IPS-NIHi7 (cell line): Measurements from ENCODE around the gene SMTN.
A peak's percentile ranks its signal among the peaks of the same experiment; 100 is the strongest.

Experiments used
- DNase-seq: peaks from one replicate; pipeline ENCODE4 v3.0.0; 2012; ENCODE audit warnings: mixed read lengths; ENCODE audit errors: extremely low spot score

The SMTN gene

DNA sequence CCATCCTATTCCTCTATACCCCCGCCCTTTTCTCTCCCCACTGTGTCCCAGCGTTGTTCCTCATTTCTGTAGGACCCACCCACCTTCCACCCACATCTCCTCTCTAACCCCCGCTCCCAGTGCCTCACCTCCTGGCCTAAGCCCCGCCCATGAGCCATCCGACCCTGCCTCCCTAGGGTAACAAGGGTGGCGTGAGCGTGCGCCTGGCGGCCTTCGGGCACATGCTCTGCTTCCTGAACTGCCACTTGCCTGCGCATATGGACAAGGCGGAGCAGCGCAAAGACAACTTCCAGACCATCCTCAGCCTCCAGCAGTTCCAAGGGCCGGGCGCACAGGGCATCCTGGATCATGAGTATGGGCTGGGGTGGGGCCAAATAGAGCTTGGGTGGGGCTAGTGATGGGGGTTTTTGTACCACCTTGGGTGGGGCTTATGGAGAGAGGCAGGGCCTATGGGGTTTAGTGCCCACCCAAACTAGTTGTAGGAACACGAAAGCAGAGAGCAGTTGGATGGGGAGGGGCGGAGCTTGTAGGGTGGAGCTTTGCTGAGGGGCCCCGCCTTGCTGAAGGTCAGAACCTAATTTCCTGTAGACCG is 46.2 kb downstream of the SMTN start:
- DNase-seq, result peak; percentile 65

GRCh38 chr22:31128156-31128555 is 47.0 kb downstream of the SMTN start:
- no peak for DNase-seq

DNA sequence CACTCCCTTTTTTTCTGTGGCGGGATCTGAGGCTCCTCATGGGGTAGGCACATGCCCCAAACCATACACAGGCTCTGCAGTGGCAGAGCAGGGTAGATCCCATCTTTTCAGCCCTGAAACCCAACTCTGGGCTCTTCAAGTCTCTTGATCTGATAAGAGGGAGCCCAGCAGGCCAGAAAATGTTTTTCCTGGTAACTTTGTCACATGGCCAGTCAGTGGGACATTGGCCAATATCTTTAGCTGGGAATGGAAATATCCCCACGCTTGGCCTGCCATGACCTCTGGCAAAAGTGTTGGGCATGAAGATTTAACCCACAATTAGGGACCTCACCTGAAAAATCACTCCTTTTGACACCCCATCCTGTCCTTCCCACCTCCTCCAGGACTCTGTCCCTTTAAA is 49.8 kb downstream of the SMTN start:
- no peak for DNase-seq

DNA sequence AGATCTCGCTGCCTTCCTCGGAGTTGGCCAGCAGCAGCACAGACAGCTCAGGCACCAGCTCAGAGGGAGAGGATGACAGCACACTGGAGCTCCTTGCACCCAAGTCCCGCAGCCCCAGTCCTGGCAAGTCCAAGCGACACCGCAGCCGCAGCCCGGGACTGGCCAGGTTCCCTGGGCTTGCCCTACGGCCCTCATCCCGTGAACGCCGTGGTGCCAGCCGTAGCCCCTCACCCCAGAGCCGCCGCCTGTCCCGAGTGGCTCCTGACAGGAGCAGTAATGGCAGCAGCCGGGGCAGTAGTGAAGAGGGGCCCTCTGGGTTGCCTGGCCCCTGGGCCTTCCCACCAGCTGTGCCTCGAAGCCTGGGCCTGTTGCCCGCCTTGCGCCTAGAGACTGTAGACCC is 52.8 kb downstream of the SMTN start:
- DNase-seq, result no peak

- DNase-seq, result no peak
Observed at GRCh38 chr22:31134688-31135087, 53.6 kb downstream of the SMTN start.

DNA sequence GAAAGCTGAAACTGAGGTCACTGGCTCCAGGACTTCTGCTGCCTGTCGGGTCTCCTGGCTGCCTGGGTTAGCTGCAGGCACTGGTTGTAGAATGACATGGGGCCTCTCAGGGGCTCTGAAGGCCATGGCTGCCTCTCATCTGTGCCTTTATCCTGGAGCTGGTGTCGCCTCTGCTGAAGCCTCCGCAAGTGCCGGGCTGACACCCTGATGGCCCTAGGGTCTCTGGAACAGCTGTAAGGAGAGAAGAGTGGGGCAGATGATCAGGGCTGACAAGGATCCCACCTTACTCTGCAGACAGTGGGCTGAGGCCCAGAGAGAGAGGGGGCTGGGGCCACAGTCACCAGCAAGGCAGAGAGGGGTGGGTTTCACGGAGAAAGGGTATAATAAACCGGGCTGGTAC is 54.6 kb downstream of the SMTN start:
- no peak for DNase-seq

GRCh38 chr22:31136155-31136554 is 55.0 kb downstream of the SMTN start:
- no peak for DNase-seq

DNA sequence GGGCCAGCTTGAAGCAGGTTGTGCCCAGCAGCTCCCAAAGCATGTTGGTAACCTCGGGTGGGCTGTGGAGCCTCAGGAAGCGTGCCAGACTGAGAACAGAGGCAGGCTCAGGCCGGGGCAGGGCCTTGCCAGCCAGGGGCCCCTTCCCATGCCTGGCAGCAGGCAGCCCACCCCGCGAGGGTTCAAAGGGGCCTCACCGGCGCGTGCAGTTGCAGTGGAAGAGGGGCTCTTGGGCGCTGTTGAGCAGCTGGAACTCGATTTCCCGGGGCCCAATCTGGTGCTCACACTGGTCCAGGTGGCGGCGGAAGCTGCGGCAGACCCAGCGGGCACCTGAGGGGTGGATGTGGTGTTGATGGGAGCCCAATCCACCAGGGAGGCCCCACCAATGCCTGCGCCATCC is 55.6 kb downstream of the SMTN start:
- DNase-seq, result no peak

GRCh38 chr22:31137721-31138120 is 56.6 kb downstream of the SMTN start:
- DNase-seq, result no peak

- no peak for DNase-seq
Observed at GRCh38 chr22:31138126-31138525, 57.0 kb downstream of the SMTN start.

DNA sequence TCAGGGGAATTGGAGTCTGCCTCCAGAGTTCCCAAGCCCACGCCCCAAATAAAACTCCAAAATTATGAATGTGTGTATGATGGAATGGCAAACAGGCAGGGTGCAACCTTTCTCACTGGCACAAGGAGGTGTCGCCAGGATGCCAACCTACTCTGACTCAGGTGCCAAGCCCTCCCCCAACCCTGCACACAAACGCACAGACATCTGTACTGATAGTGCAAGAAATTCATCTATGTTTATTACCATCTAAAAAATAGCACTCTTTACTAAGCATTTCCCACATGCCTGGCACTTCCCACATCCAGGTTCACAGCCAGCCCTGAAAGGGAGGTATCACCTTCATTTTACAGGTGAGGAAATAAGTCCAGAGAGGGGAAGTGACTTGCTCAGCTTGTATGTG is 57.9 kb downstream of the SMTN start:
- no peak for DNase-seq

- peak; percentile 100 for DNase-seq
Observed at GRCh38 chr22:31139866-31140716, 59.0 kb downstream of the SMTN start, which contains the start of gene PLA2G3. Gene PLA2G3, minus strand, starts transcription at chr22:31140508. Its CDS starts 154 bp downstream, at chr22:31140354.

DNA sequence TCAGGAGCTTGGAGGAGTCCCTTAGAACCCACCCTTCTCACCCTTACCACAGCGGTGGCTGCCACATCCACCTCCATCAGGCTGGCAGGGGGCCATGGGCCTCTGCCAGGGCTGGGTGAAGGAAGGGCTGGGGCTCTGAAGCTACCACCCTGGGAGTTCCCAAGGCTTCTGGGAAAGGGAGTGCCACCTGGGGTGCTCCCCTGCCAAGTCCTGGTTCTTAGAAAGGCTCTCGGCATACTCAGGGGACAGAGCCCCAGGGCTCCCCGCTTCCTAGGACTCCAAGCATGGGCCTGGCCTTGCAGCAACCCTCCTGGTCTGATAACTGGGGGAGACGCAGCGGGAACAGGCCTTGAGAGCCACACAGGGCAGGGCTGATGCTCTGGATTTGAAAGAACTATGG is 59.6 kb downstream of the SMTN start:
- no peak for DNase-seq

DNA sequence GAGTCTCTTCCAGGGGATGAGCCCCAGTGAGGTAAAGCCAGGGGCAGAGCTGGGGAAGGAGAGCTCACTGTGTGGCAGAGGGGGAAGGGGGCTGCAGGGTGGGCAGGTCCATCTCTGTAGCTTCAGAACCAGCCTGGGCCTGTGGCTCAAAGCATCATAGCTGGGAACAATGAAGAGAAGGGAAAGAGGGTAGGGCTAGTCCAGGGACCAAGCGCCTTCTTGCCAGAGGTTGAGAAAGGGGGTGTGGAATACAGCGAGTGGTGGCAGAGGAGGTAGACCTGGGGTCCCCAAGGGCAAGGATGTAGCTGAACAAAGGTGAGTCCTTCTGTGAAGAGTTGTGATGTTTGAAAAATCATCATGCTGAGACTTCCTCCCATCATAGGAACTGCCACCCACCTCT is 60.4 kb downstream of the SMTN start:
- no peak for DNase-seq

GRCh38 chr22:31142285-31142684 is 61.2 kb downstream of the SMTN start:
- no peak for DNase-seq

DNA sequence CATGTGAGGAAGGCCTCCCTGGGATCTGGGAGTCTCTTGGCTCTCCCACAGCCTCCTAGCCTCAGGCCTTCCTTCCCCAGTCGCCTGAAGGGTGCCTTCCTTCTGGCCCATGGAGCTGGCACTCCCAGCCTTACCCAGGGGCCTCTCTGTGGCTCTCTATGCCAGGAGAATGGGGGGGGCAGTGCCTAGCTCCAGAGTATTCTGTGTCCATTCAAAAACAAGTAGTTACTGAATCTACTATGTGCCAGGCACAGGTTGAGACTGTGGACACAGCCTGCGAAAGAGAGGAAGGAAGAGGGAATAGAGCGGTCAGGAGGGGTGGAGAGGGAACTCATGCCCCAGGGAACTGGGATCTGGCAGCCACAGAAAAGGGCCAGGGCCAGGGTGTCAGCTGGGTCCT is 61.9 kb downstream of the SMTN start:
- DNase-seq, result no peak

GRCh38 chr22:31143537-31143936 is 62.4 kb downstream of the SMTN start:
- no peak for DNase-seq

GRCh38 chr22:31144223-31144622 is 63.1 kb downstream of the SMTN start:
- no peak for DNase-seq

DNA sequence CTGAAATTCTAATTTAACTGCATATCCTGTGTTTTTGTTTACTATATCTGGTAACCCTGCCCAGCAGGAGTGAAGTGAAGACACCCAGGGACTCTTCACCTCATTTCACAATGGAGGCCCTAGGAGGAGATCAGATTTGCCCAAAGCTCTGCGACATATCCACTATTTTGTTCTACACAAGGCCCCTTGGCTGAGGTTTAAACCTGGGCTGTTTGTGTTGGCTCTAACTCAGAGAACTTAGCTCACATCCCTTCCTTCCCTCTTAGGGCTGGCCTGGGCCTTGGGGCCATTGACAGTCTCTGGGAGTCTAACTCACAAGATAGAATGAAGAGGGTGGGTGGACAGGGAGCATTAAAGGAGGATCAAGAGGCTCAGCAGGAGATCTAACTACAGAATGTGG is 67.4 kb downstream of the SMTN start:
- no peak for DNase-seq

- DNase-seq, result peak; percentile 96
Observed at GRCh38 chr22:31148953-31149627, 68.0 kb downstream of the SMTN start.

DNA sequence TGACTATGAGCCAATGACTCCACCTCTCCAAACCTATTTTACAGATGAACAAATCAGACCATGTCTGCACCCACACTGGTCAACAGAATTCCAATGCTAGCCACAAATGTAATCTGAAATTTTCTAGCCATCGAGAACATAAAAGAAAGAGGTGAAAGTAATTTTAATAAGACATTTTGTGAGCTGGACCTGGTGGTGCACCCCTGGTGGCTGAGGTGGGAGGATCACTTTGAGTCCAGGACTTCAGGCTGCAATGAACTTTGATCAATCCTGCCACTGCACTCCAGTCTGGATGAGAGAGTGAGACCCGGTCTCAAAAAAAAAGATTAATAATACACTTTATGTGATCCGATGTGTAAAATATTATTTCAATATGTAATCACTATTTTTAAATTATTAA is 69.5 kb downstream of the SMTN start:
- DNase-seq, result no peak

DNA sequence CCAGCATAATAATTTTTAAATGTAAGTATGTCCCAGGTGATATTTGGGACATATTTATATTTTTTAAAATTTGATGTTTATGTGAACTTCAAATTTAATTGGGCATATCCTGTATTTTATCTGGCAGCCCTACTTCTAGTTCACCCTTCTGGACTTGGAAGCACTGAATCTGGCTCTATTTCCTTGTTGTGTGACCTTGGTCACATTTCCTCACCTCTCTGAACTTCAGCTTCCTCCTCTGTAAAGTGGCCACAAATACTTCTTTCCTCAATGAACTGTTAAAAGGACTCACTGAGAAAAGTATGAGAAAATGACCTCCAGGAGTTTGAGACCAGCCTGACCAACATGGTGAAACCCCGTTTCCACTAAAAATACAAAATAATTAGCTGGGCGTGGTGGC is 70.8 kb downstream of the SMTN start:
- no peak for DNase-seq

DNA sequence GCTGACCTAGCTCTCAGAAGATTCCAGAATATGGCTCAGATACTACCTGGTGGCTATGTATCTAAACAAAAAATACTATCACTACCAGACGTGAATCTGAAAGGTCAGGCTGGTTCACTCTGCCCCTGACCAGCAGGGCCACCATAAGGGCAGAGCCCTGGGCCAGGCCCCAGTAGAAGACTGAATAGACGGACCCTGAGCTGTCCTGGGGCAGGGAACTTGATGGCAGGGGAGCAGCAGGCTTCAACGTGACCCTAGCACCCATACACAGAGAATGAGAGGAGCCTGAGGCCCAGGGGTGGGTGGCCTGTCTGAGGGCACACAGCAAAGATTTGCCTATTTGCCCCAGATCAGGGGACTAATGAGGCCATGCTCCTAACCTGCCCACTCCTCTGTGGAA is 72.2 kb downstream of the SMTN start:
- DNase-seq, result no peak
